Fibroblast of lung (primary cell): Measurements from ENCODE around the gene ECE2. TPM values are rescaled to one million over a fixed set of nuclear protein-coding genes. Genes with fewer than 3 reads are reported as not detected.

Experiments
- DNase-seq, 2 donors: peaks; one replicate each; pipeline versions ENCODE4 v3.0.0 to v3.0.0-alpha.2; 2010; ENCODE audit warnings: low read depth in 2 of 2
- H2AFZ ChIP-seq: 2 replicates; pipeline ENCODE4 v1.5.1; 2012; ENCODE audit warnings: low read length, control low read depth, inconsistent platforms
- H3K27ac ChIP-seq: 2 replicates; pipeline ENCODE4 v1.5.1; 2011; ENCODE audit warnings: low read length, control low read depth; ENCODE audit not compliant: insufficient read depth
- H3K27me3 ChIP-seq: 2 replicates; pipeline ENCODE4 v1.5.1; 2011; ENCODE audit warnings: mild to moderate bottlenecking, low read length; ENCODE audit not compliant: control insufficient read depth, insufficient read depth
- H3K36me3 ChIP-seq: 2 replicates; pipeline ENCODE4 v1.5.1; 2011; ENCODE audit warnings: low read length; ENCODE audit not compliant: control insufficient read depth, insufficient read depth
- H3K4me1 ChIP-seq: 2 replicates; pipeline ENCODE4 v1.5.1; 2011; ENCODE audit warnings: low read length; ENCODE audit not compliant: control insufficient read depth, insufficient read depth; ENCODE audit errors: extremely low read depth
- H3K4me2 ChIP-seq: 2 replicates; pipeline ENCODE4 v1.5.1; 2011; ENCODE audit warnings: low read length, control low read depth; ENCODE audit not compliant: insufficient read depth; ENCODE audit errors: extremely low read depth
- H3K4me3 ChIP-seq, 4 experiments: fragments of 200-600 bp in 1 of 4; sonication (generic) in 1 of 4; replicated peaks in 1 of 4; 2 replicates each; pipeline ENCODE4 v1.5.1; 2011 to 2016; ENCODE audit warnings: low read length in 4 of 4, low read depth in 3 of 4, mild to moderate bottlenecking in 3 of 4, control low read depth in 2 of 4, inconsistent platforms in 1 of 4, mixed read lengths in 1 of 4; ENCODE audit not compliant: insufficient read depth in 1 of 4; ENCODE audit errors: control extremely low read depth in 1 of 4
- H3K79me2 ChIP-seq: 2 replicates; pipeline ENCODE4 v1.5.1; 2012; ENCODE audit warnings: mild to moderate bottlenecking, low read length, inconsistent platforms; ENCODE audit not compliant: control insufficient read depth, insufficient read depth
- H3K9ac ChIP-seq: 2 replicates; pipeline ENCODE4 v1.5.1; 2011; ENCODE audit warnings: mild to moderate bottlenecking, low read length, control low read depth; ENCODE audit not compliant: insufficient read depth
- H3K9me3 ChIP-seq: 2 replicates; pipeline ENCODE4 v1.5.1; 2012; ENCODE audit warnings: low read depth, low read length; ENCODE audit not compliant: control insufficient read depth, insufficient read depth
- H4K20me1 ChIP-seq: 2 replicates; pipeline ENCODE4 v1.5.1; 2011; ENCODE audit warnings: low read length; ENCODE audit not compliant: control insufficient read depth, insufficient read depth; ENCODE audit errors: extremely low read depth
- EZH2 ChIP-seq: IDR thresholded peaks from 2 replicates; pipeline ENCODE4 v1.5.1; 2012; ENCODE audit warnings: low read length, control low read depth, mild to moderate bottlenecking; ENCODE audit errors: missing control alignments
- polyA plus RNA-seq, 2 donors: library from polyadenylated mRNA; depleted of rRNA in 1 of 2; stranded (reverse) in 1 of 2; unstranded in 1 of 2; fragments of >200 nt; gene quantifications; 2 replicates each; pipeline ENCODE4 v1.2.1, GENCODE V29; 2011 to 2012; ENCODE audit warnings: missing spikeins in 1 of 2
- total RNA-seq: library from RNA; depleted of rRNA; stranded (reverse); fragments of >200 nt; gene quantifications from 2 replicates; pipeline ENCODE4 v1.2.1, GENCODE V29; 2014
- TF ChIP-seq, protein P1 (sequence below), 2 donors: IDR thresholded peaks in 1 of 2; conservative IDR thresholded peaks in 1 of 2; 1 replicate in 1 of 2; 2 replicates in 1 of 2; pipeline ENCODE4 v1.5.1; 2011 to 2012; ENCODE audit warnings: low read length in 2 of 2, control low read depth in 1 of 2, inconsistent platforms in 1 of 2, low read depth in 1 of 2, mild to moderate bottlenecking in 1 of 2

Gene ECE2
- total and polyA plus RNA-seq, 2 donors (not counting 1 experiment from before 2014, with no cell fraction given), result not detected

DNA sequence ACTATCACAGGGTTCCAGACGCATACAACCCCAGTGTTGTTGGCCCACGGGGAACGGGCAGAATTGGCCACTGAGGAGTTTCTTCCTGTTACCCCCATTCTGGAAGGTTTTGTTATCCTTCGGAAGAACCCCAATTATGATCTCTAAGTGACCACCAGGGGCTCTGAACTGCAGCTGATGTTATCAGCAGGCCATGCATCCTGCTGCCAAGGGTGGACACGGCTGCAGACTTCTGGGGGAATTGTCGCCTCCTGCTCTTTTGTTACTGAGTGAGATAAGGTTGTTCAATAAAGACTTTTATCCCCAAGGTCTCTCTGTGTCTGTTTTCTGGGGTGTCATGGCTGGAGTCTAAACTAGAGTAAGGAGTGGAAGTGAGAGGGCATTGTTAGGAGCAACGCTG is 32.9 kb downstream of the ECE2 start:
- no peak for DNase-seq
- no peak overlapping the region for H3K27ac ChIP-seq
- TF ChIP-seq EZH2, result no peak
- TF ChIP-seq, protein P1, sequence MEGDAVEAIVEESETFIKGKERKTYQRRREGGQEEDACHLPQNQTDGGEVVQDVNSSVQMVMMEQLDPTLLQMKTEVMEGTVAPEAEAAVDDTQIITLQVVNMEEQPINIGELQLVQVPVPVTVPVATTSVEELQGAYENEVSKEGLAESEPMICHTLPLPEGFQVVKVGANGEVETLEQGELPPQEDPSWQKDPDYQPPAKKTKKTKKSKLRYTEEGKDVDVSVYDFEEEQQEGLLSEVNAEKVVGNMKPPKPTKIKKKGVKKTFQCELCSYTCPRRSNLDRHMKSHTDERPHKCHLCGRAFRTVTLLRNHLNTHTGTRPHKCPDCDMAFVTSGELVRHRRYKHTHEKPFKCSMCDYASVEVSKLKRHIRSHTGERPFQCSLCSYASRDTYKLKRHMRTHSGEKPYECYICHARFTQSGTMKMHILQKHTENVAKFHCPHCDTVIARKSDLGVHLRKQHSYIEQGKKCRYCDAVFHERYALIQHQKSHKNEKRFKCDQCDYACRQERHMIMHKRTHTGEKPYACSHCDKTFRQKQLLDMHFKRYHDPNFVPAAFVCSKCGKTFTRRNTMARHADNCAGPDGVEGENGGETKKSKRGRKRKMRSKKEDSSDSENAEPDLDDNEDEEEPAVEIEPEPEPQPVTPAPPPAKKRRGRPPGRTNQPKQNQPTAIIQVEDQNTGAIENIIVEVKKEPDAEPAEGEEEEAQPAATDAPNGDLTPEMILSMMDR (conservative IDR thresholded peaks at IDR 0.05 in 1 of 2, IDR thresholded peaks at IDR 0.05 in 1 of 2; ENCODE audit: low read depth in 1 of 2, low read length in 2 of 2), result no peak

DNA sequence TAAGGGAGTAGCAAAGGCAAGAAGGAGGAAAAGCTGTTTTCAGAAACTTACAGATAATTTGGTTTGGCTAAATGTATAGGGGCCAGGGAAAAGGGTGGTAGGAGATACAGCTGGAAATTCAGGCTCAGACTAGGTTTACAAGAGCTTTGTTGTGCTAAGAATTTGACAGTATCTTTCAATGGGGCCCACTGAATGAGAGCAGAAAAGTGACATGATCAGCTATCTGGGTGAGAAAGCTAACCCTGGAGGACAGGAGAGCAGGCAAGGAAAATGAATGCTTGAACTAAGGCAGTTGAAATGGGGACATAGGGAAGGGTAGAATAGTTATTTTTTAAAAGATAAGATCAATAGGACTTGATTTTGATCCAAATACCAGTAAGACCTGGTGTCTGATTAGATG is 35.8 kb downstream of the ECE2 start:
- Histone ChIP-seq H3K79me2 (peaks cover 20% of the 10 kb centered on the region), H3K9me3 (no peaks in the 10 kb centered on the region), H3K4me1 (peaks cover under 1% of the 10 kb centered on the region), H3K4me2 (no peak overlapping the region), H2AFZ (no peak overlapping the region), H3K4me3 (no peak overlapping the region), H3K27ac (no peak overlapping the region), H4K20me1 (peaks cover under 1% of the 10 kb centered on the region), H3K27me3 (no peaks in the 10 kb centered on the region), H3K9ac (no peak overlapping the region), H3K36me3 (peaks cover 15% of the 10 kb centered on the region)
- DNase-seq, result no peak
- no peak for TF ChIP-seq EZH2
- TF ChIP-seq, protein P1 (conservative IDR thresholded peaks at IDR 0.05 in 1 of 2, IDR thresholded peaks at IDR 0.05 in 1 of 2; ENCODE audit: low read depth in 1 of 2, low read length in 2 of 2), result no peak

More for the DNA sequence above, 32.9 kb downstream of the ECE2 start:
- peaks cover 18% of the 10 kb centered on the region for H3K36me3 ChIP-seq
- H4K20me1 ChIP-seq, result no peaks in the 10 kb centered on the region
- H3K4me1 ChIP-seq, result no peaks in the 10 kb centered on the region
- peaks cover 6% of the 10 kb centered on the region for H3K79me2 ChIP-seq
- no peak overlapping the region for H3K9ac ChIP-seq
- no peak overlapping the region for H2AFZ ChIP-seq
- H3K4me3 ChIP-seq, result no peak overlapping the region
- no peaks in the 10 kb centered on the region for H3K27me3 ChIP-seq
- H3K9me3 ChIP-seq, result no peaks in the 10 kb centered on the region
- no peak overlapping the region for H3K4me2 ChIP-seq

DNA sequence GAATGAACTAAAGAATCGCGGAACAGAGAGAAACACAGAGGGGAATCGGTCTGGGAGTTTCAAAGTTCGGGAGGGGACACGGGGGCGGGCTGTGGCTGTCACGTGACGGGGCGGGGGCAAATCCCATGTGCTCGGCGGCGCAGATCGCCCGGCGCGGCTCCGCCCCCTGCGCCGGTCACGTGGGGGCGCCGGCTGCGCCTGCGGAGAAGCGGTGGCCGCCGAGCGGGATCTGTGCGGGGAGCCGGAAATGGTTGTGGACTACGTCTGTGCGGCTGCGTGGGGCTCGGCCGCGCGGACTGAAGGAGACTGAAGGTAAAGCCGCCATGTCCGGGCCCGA is 38.5 kb downstream of the ECE2 start, which contains the start of gene EIF4G1:
EIF4G1 (plus strand) TSS at position 244 of the 337 bp plus-strand sequence. CDS start 1,191 bp downstream, outside the sequence.
- TF ChIP-seq EZH2, result no peak
- TF ChIP-seq, protein P1 (conservative IDR thresholded peaks at IDR 0.05 in 1 of 2, IDR thresholded peaks at IDR 0.05 in 1 of 2; ENCODE audit: low read depth in 1 of 2, low read length in 2 of 2), result no peak
- Histone ChIP-seq H4K20me1 (peaks cover 4% of the 10 kb centered on the region), H3K4me2 (peak within 1 kb of the TSS; percentile 95), H3K27me3 (no peaks in the 10 kb centered on the region), H3K36me3 (peaks cover 11% of the 10 kb centered on the region), H3K79me2 (peaks cover 47% of the 10 kb centered on the region), H3K9ac (peak within 1 kb of the TSS; percentile 94), H3K4me3 (peak within 1 kb of the TSS; percentile 90 to 98 (median 95)), H3K9me3 (no peaks in the 10 kb centered on the region), H3K4me1 (peaks cover 10% of the 10 kb centered on the region), H3K27ac (peak within 1 kb of the TSS; percentile 95), H2AFZ (no peak within 1 kb of the TSS)
- peak; percentile 92 to 94 for DNase-seq
